ENCODE results near the gene FRYL. TPM values are rescaled to one million over a fixed set of nuclear protein-coding genes. Genes with fewer than 3 reads are reported as not detected.
"Not testable (repeated sequence)": the region's sequence is repeated elsewhere in the genome, so short reads cannot be mapped to it uniquely, and the experiment has no call there.

FRYL gene
- total RNA-seq, 4 donors from 2014 or later = 14.5 to 43.7 (median 20.1) TPM

GRCh38 chr4:48640225-48640624 is 139.9 kb downstream of the FRYL start:
- Histone ChIP-seq H3K4me1 (peaks cover 34 to 49% of the 10 kb centered on the region in 2 donors), H3K4me3 (no peak overlapping the region), H3K9me3 (no peaks in the 10 kb centered on the region), H3K36me3 (no peaks in the 10 kb centered on the region), H3K27ac (peak overlapping the region in 3 of 4 donors; percentile 4 to 32 (median 14)), H3K27me3 (no peaks in the 10 kb centered on the region)
- ATAC-seq (no peak), DNase-seq (no peak)
- intact Hi-C loops (cut with DNase I; ENCODE audit: low total_unique reads) = no loop called here
- no peak for TF ChIP-seq CTCF (IDR thresholded peaks at IDR 0.05 in 4 of 5, conservative IDR thresholded peaks at IDR 0.05 in 1 of 5)
- no peak for TF ChIP-seq POLR2A (IDR thresholded peaks at IDR 0.05)
- in situ Hi-C loops (cut with MboI; ENCODE audit: low sequenced_read_pairs in 4 of 4) = no loop called here

- Histone ChIP-seq H3K27ac (peak overlapping the region in 2 of 4 donors; percentile 14 to 32), H3K4me3 (no peak overlapping the region), H3K9me3 (no peaks in the 10 kb centered on the region), H3K36me3 (no peaks in the 10 kb centered on the region), H3K27me3 (no peaks in the 10 kb centered on the region), H3K4me1 (peaks cover 30 to 52% of the 10 kb centered on the region in 2 donors)
- in situ Hi-C loops (cut with MboI; ENCODE audit: low sequenced_read_pairs in 4 of 4) = no loop called here
- TF ChIP-seq POLR2A (IDR thresholded peaks at IDR 0.05) (no peak), CTCF (IDR thresholded peaks at IDR 0.05 in 4 of 5, conservative IDR thresholded peaks at IDR 0.05 in 1 of 5) (no peak)
- DNase-seq = no peak
- ATAC-seq = no peak
- intact Hi-C loops (cut with DNase I; ENCODE audit: low total_unique reads) = no loop called here
Measured at GRCh38 chr4:48639807-48640206, 140.3 kb downstream of the FRYL start.

GRCh38 chr4:48638586-48638985 is 141.5 kb downstream of the FRYL start:
- H3K27me3 ChIP-seq; H3K36me3 ChIP-seq; H3K9me3 ChIP-seq; ATAC-seq; DNase-seq; H3K27ac ChIP-seq; in situ Hi-C loops (cut with MboI; ENCODE audit: low sequenced_read_pairs in 4 of 4); intact Hi-C loops (cut with DNase I; ENCODE audit: low total_unique reads); H3K4me3 ChIP-seq: not testable (repeated sequence)
- H3K4me1 ChIP-seq = peaks cover 30 to 54% of the 10 kb centered on the region in 2 donors

- Histone ChIP-seq H3K4me3 (no peak overlapping the region), H3K27me3 (no peaks in the 10 kb centered on the region), H3K36me3 (no peaks in the 10 kb centered on the region), H3K9me3 (no peaks in the 10 kb centered on the region), H3K27ac (peak overlapping the region in 1 of 4 donors; percentile 25), H3K4me1 (peaks cover 20 to 41% of the 10 kb centered on the region in 2 donors)
- in situ Hi-C loops (cut with MboI; ENCODE audit: low sequenced_read_pairs in 4 of 4) = no loop called here
- no peak for TF ChIP-seq CTCF (IDR thresholded peaks at IDR 0.05 in 4 of 5, conservative IDR thresholded peaks at IDR 0.05 in 1 of 5)
- no peak for TF ChIP-seq POLR2A (IDR thresholded peaks at IDR 0.05)
- DNase-seq (no peak), ATAC-seq (no peak)
- intact Hi-C loops (cut with DNase I; ENCODE audit: low total_unique reads) = no loop called here
Measured at GRCh38 chr4:48636911-48637310, 143.2 kb downstream of the FRYL start.

- Histone ChIP-seq H3K9me3 (no peaks in the 10 kb centered on the region), H3K27me3 (no peaks in the 10 kb centered on the region), H3K36me3 (no peaks in the 10 kb centered on the region), H3K27ac (peak overlapping the region in 1 of 4 donors; percentile 54), H3K4me1 (peaks cover 11 to 32% of the 10 kb centered on the region in 2 donors), H3K4me3 (no peak overlapping the region)
- no peak for ATAC-seq
- no peak for DNase-seq
- in situ Hi-C loops (cut with MboI; ENCODE audit: low sequenced_read_pairs in 4 of 4) = no loop called here
- intact Hi-C loops (cut with DNase I; ENCODE audit: low total_unique reads) = no loop called here
- no peak for TF ChIP-seq POLR2A (IDR thresholded peaks at IDR 0.05)
- TF ChIP-seq CTCF (IDR thresholded peaks at IDR 0.05 in 4 of 5, conservative IDR thresholded peaks at IDR 0.05 in 1 of 5) = no peak
Measured at GRCh38 chr4:48635980-48636379, 144.1 kb downstream of the FRYL start.
